Measurements from ENCODE around the gene SMG6. TPM values are rescaled to one million over a fixed set of nuclear protein-coding genes. Genes with fewer than 3 reads are reported as not detected.

Gene SMG6
- total RNA-seq, 6 donors from 2014 or later = 29.9 to 126 (median 30.5) TPM

DNA sequence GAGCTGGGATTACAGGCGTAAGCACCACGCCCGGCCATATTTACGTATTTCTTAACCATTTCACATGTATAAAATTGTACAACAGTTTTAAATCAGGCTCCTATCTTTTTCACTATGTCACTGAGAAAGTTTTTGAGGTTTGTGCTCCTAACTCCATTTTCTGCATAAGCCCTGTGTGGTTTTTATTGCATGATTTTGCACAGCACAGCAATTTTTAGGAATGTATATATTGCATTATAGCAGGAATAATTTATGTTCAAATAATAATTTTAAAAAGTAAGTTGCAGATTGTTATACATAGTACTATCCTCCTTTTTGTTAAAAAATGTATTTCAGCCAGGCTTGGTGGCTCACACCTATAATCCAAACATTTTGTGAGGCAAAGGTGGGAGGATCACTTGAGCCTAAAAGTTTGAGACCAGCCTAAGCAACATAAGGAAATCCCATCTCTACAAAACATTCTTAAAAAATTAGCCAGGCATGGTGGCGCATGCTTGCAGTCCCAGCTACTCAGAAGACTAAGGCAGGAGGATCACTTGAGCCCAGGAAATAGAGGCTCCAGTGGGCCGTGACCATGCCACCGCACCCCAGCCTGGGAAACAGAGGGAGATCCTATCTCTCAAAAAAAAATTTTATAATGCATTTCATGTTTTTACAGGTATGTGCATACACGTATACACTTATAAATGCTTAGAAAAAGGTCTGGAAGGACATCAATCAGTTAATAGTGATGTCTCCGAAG lies 26.0 kb downstream of the SMG6 start:
- H3K27me3 ChIP-seq = no peaks in the 10 kb centered on the region
- WGBS, 2 donors = 96 to 98% methylated on average over 9 of the region's 9 CpGs
- H3K9me3 ChIP-seq = no peaks in the 10 kb centered on the region
- no peaks in the 10 kb centered on the region for H3K4me1 ChIP-seq
- H3K27ac ChIP-seq = no peak overlapping the region
- TF ChIP-seq, protein P1, sequence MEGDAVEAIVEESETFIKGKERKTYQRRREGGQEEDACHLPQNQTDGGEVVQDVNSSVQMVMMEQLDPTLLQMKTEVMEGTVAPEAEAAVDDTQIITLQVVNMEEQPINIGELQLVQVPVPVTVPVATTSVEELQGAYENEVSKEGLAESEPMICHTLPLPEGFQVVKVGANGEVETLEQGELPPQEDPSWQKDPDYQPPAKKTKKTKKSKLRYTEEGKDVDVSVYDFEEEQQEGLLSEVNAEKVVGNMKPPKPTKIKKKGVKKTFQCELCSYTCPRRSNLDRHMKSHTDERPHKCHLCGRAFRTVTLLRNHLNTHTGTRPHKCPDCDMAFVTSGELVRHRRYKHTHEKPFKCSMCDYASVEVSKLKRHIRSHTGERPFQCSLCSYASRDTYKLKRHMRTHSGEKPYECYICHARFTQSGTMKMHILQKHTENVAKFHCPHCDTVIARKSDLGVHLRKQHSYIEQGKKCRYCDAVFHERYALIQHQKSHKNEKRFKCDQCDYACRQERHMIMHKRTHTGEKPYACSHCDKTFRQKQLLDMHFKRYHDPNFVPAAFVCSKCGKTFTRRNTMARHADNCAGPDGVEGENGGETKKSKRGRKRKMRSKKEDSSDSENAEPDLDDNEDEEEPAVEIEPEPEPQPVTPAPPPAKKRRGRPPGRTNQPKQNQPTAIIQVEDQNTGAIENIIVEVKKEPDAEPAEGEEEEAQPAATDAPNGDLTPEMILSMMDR (IDR thresholded peaks at IDR 0.05) = no peak
- TF ChIP-seq POLR2A (IDR thresholded peaks at IDR 0.05) (no peak), EP300 (IDR thresholded peaks at IDR 0.05) (no peak), POLR2AphosphoS5 (IDR thresholded peaks at IDR 0.05) (no peak)
- H3K36me3 ChIP-seq = peaks cover 12 to 87% (median 31%) of the 10 kb centered on the region in 4 donors
- ATAC-seq (ENCODE audit: low FRiP score in 2 of 2) (no peak), DNase-seq (no peak)
- H3K4me3 ChIP-seq = no peak overlapping the region

DNA sequence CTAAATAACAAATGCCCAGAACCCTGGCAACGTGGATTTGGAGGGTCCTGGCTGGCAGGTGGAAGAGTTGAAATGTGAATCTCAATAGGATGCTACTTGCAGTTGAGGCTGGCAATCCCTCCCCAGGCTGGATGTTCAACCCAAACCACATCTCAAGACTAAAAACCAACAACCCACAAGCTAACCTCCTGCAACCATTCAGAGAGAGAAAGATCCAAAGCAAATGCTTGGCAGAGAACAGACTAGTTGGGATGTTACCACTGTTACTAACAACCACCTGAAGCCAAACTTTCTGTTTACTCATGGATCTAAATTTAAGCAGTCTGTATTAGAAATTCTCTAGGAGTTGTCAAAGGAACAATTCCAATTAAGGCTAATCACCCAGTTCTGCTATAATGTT lies 27.9 kb downstream of the SMG6 start:
- H3K27me3 ChIP-seq = no peaks in the 10 kb centered on the region
- no peak for TF ChIP-seq POLR2A (IDR thresholded peaks at IDR 0.05)
- TF ChIP-seq EP300 (IDR thresholded peaks at IDR 0.05) = no peak
- no peak for TF ChIP-seq POLR2AphosphoS5 (IDR thresholded peaks at IDR 0.05)
- TF ChIP-seq, protein P1 (IDR thresholded peaks at IDR 0.05) = no peak
- ATAC-seq (ENCODE audit: low FRiP score in 2 of 2) = no peak
- WGBS, 2 donors = 89 to 96% methylated on average over 1 of the region's 1 CpG
- peaks cover 12 to 73% (median 17%) of the 10 kb centered on the region in 4 donors for H3K36me3 ChIP-seq
- no peaks in the 10 kb centered on the region for H3K4me1 ChIP-seq
- DNase-seq = no peak
- H3K9me3 ChIP-seq = no peaks in the 10 kb centered on the region
- no peak overlapping the region for H3K27ac ChIP-seq
- H3K4me3 ChIP-seq = no peak overlapping the region

DNA sequence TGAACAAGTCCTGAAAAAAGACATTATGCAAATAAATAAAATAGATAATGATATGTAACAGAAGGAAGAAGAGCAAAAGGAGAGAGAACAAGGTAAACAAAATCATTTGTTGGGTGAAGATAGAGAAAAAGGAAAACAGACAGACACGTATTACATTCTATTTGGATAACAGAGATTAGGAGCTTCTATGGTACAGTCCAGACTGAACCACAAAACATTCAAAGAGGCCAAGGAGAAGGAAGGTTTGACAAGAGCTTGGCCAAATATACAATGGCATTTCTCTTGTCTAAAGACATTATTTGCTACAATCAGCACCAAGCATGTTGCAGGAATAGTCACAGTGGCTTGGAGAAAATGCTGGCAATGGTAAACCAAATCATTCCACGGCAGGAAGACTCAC lies 29.2 kb downstream of the SMG6 start:
- Histone ChIP-seq H3K4me1 (no peaks in the 10 kb centered on the region), H3K9me3 (no peaks in the 10 kb centered on the region), H3K4me3 (no peak overlapping the region), H3K27ac (no peak overlapping the region), H3K36me3 (peaks cover under 1 to 70% (median 5%) of the 10 kb centered on the region in 4 donors), H3K27me3 (no peaks in the 10 kb centered on the region)
- no peak for DNase-seq
- WGBS, 2 donors = 45 to 81% methylated on average over 2 of the region's 2 CpGs
- TF ChIP-seq POLR2A (IDR thresholded peaks at IDR 0.05) = no peak
- TF ChIP-seq EP300 (IDR thresholded peaks at IDR 0.05) = no peak
- TF ChIP-seq, protein P1 (IDR thresholded peaks at IDR 0.05) = no peak
- TF ChIP-seq POLR2AphosphoS5 (IDR thresholded peaks at IDR 0.05) = no peak
- no peak for ATAC-seq (ENCODE audit: low FRiP score in 2 of 2)

DNA sequence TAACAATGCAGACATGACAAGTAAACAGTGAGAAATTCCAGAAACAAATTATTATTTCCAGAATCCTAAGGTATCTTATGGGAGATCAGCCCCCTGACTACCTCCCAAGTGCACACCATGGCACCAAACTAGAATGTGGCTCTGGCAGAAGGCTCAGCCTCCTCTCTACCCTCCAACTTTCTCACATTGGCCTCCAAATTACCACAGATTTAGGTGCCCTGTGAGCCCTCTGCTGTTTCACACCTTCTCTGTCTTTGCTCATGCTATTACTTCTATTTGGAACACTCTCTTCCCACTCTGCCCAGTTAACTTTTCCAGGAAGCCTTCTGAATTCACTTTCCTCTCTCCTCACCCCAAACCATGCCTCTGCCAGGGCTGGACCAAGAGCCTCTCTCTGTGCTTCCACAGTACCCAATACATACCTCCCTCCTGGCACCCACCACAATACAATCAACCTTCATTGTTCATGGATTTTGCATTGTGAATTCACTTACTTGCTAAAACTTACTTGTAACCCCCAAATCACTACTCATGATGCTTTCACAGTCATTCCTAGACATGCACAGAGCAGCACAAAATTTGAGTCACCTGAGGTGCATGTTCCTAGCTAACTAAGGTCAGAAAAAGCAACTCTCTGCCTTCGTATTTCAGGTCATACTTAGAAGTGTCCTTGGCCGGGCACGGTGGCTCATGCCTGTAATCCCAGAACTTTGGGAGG lies 31.4 kb downstream of the SMG6 start:
- DNase-seq (no peak), ATAC-seq (ENCODE audit: low FRiP score in 2 of 2) (no peak)
- H3K4me1 ChIP-seq = peaks cover 0 to 2% (median 0%) of the 10 kb centered on the region in 4 donors
- peaks cover 0 to 62% (median 2%) of the 10 kb centered on the region in 4 donors for H3K36me3 ChIP-seq
- TF ChIP-seq EP300 (IDR thresholded peaks at IDR 0.05) (no peak), POLR2A (IDR thresholded peaks at IDR 0.05) (no peak)
- H3K4me3 ChIP-seq = no peak overlapping the region
- no peaks in the 10 kb centered on the region for H3K27me3 ChIP-seq
- no peaks in the 10 kb centered on the region for H3K9me3 ChIP-seq
- no peak overlapping the region for H3K27ac ChIP-seq
- 96 to 98% methylated on average over 3 of the region's 3 CpGs for WGBS, 2 donors

DNA sequence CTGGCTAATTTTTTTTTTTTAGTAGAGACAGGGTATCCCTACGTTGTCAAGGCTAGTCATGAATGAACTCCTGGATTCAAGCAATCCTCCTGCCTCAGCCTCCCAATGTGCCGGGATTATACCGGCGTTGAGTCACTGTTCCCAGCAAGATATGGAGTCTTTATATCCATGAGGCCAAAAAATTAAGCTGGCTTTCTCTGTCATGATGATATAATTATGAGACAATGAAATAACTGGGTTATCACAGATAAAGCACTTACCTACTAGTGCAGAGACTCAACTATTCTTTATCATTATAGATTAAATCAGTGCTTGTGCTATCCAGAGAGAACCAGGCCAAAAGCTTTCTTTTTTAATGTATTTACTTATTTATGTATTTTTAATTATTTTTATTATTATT lies 36.2 kb downstream of the SMG6 start:
- H3K36me3 ChIP-seq = peaks cover 0 to 21% (median 1%) of the 10 kb centered on the region in 4 donors
- H3K4me1 ChIP-seq = peaks cover 7 to 20% (median 13%) of the 10 kb centered on the region in 4 donors
- no peak for TF ChIP-seq POLR2A (IDR thresholded peaks at IDR 0.05)
- no peak for TF ChIP-seq POLR2AphosphoS5 (IDR thresholded peaks at IDR 0.05)
- 94 to 96% methylated on average over 4 of the region's 4 CpGs for WGBS, 2 donors
- DNase-seq (no peak), ATAC-seq (ENCODE audit: low FRiP score in 2 of 2) (no peak)
- no peaks in the 10 kb centered on the region for H3K27me3 ChIP-seq
- H3K4me3 ChIP-seq = no peak overlapping the region
- H3K9me3 ChIP-seq = no peaks in the 10 kb centered on the region
- H3K27ac ChIP-seq = peak overlapping the region in 3 of 4 donors; percentile 16 to 58 (median 45)

Data from upper lobe of left lung (tissue), 6 donors.